PFSK-1 (cell line): ENCODE results near the gene SEPTIN6.

Source experiments
- FOXP2 ChIP-seq: optimal IDR thresholded peaks from 2 replicates; pipeline ENCODE3; 2011; ENCODE audit warnings: borderline replicate concordance, control low read depth, inconsistent platforms; ENCODE audit not compliant: insufficient read depth; ENCODE audit errors: extremely low read length, extremely low read depth
- POLR2AphosphoS5 ChIP-seq: IDR thresholded peaks from 2 replicates; pipeline ENCODE4 v1.6.1; 2012; ENCODE audit warnings: low read depth, mild to moderate bottlenecking, control low read depth, low read length, moderate library complexity
- SIN3A ChIP-seq: IDR thresholded peaks from 2 replicates; pipeline ENCODE4 v1.6.1; 2012; ENCODE audit warnings: mild to moderate bottlenecking, low read length, moderate library complexity, borderline replicate concordance; ENCODE audit not compliant: insufficient read depth
- TAF1 ChIP-seq: IDR thresholded peaks from 2 replicates; pipeline ENCODE4 v1.6.1; 2012; ENCODE audit warnings: low read length, control low read depth, borderline replicate concordance; ENCODE audit not compliant: insufficient read depth
- TF ChIP-seq, protein P1 (sequence below), 2 experiments: IDR thresholded peaks; 2 replicates each; pipeline versions ENCODE4 v1.6.1 to v1.8.0; 2011 to 2012; ENCODE audit warnings: low read depth in 2 of 2, low read length in 2 of 2, control low read depth in 1 of 2, inconsistent platforms in 1 of 2, mild to moderate bottlenecking in 1 of 2, moderate library complexity in 1 of 2; ENCODE audit not compliant: insufficient read depth in 1 of 2

Gene SEPTIN6

DNA sequence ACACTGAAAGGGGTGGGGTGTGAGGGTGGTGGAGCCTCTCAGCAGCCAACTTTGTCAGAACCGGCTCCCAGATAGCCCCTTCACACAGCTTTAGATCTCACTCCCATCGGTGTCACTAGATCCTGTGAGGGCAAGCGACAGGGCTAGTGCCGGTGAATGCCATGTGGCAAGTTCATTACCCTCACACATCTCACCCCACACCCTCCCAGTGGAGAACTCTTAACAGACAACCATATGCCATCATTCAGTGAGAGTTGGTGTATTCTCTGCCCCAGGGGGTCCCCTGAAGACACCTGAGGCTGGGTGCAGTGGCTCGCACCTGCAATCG is 15.3 kb downstream of the SEPTIN6 start:
- no peak for TF ChIP-seq SIN3A
- TF ChIP-seq TAF1 = no peak

DNA sequence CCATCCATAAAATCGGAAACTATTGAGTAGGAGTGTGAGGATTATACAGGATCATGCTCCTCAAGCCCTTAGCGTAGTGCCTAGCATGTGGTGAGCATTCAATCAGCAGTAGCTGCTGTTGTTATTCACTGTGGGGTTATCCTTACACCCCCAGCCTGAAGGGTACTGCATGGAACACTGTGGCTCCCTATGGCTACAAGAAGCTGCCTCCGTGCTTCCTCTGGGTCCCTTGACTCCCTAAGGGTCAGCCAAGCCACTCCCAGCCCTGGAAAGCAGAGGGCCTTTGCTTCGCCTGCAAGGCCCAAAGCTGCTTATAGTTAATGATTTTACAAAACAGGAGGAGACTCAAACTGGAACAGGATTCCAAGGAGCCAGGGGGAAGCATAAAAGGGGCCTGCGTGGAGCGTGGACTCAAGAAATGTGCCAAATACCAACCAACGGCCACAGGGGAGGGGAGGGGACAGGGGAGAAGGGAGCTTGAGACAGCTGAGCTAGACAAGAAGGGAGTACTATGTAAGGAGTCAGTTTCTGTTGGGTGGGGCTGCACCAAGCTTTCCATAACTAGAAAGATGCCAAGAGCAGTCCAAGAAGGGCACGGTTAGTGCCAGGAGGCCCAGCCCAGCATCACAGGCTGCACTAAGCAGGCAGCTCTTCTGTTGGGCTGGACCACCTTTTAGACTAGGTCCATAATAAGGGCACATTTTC is 15.9 kb downstream of the SEPTIN6 start:
- TF ChIP-seq, protein P1, sequence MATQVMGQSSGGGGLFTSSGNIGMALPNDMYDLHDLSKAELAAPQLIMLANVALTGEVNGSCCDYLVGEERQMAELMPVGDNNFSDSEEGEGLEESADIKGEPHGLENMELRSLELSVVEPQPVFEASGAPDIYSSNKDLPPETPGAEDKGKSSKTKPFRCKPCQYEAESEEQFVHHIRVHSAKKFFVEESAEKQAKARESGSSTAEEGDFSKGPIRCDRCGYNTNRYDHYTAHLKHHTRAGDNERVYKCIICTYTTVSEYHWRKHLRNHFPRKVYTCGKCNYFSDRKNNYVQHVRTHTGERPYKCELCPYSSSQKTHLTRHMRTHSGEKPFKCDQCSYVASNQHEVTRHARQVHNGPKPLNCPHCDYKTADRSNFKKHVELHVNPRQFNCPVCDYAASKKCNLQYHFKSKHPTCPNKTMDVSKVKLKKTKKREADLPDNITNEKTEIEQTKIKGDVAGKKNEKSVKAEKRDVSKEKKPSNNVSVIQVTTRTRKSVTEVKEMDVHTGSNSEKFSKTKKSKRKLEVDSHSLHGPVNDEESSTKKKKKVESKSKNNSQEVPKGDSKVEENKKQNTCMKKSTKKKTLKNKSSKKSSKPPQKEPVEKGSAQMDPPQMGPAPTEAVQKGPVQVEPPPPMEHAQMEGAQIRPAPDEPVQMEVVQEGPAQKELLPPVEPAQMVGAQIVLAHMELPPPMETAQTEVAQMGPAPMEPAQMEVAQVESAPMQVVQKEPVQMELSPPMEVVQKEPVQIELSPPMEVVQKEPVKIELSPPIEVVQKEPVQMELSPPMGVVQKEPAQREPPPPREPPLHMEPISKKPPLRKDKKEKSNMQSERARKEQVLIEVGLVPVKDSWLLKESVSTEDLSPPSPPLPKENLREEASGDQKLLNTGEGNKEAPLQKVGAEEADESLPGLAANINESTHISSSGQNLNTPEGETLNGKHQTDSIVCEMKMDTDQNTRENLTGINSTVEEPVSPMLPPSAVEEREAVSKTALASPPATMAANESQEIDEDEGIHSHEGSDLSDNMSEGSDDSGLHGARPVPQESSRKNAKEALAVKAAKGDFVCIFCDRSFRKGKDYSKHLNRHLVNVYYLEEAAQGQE (IDR thresholded peaks at IDR 0.05; ENCODE audit: insufficient read depth in 1 of 2, low read depth in 2 of 2, low read length in 2 of 2) = no peak
- TF ChIP-seq SIN3A = no peak

DNA sequence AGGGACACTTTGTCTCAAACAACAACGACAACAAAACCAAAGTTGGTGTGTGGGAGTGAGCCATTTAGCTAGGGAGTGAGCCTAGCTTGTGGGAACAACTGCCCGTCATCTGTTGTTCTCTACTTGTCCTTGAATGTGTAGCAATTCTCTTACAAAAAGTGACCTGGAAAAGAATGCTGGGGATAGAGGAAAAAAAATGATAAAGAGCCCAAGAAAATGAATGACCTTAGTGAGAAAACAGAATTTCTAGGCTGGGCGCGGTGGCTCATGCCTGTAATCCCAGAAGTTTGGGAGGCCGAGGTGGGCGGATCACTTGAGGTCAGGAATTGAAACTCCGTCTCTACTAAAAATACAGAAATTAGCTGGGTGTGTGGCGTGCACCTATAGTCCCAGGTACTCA is 19.6 kb downstream of the SEPTIN6 start:
- no peak for TF ChIP-seq FOXP2
- no peak for TF ChIP-seq POLR2AphosphoS5
- TF ChIP-seq, protein P1 (IDR thresholded peaks at IDR 0.05; ENCODE audit: insufficient read depth in 1 of 2, low read depth in 2 of 2, low read length in 2 of 2) = no peak
- no peak for TF ChIP-seq TAF1
- TF ChIP-seq SIN3A = no peak

DNA sequence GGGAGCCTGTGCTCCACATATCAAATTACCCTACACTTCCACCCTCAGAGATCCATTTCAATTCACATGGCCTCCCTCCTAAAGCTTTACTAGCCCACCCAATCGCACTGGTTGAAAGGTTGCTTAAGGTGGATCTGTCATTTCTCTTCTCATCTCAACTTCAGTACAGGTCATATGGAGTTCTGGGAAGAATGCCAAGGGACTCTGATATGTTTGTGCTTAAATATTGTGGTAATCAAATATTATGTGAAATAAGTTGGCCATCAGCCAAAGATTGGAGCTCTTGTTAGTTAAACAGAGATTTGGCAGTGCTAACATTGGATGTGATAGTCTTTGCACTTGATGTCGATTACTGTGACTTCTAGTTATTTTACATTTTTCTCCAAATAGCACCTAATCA is 20.5 kb downstream of the SEPTIN6 start:
- TF ChIP-seq FOXP2 (no peak), POLR2AphosphoS5 (no peak), TAF1 (no peak), SIN3A (no peak)
- TF ChIP-seq, protein P1 (IDR thresholded peaks at IDR 0.05; ENCODE audit: insufficient read depth in 1 of 2, low read depth in 2 of 2, low read length in 2 of 2) = no peak

DNA sequence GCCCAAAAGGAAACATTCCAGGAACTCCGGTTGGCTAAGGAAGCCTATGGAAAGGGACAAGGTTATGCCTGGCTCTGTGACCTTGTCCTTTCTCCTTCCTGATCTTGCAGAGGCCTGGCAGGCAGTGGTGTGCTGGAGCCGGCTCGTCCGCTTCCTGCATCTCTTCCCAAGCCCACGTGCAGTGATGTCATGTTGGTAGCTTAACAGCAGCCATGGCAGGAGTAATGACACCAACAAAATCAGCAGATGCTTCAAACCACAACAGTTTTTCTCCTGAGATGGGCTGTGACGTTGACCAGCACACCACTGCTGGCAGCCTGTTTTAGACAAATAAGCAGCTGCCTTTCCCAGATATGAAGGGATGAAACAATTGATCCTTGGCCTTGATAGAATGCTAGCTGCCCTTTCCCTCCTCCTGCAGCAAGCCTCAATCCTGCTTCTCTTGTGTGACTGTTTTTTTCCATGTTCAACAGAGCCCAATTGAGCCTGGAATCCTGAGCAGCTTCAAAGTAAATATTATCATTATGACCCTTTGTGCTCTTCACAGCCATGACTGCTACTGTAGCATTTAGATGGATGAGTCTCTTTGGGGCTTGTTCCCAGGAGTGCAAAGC is 23.4 kb downstream of the SEPTIN6 start:
- TF ChIP-seq SIN3A (no peak), TAF1 (no peak), POLR2AphosphoS5 (no peak), FOXP2 (peak; percentile 47)
- TF ChIP-seq, protein P1 (IDR thresholded peaks at IDR 0.05; ENCODE audit: insufficient read depth in 1 of 2, low read depth in 2 of 2, low read length in 2 of 2) = no peak
